Heart right ventricle (tissue), 16 donors: Measurements from ENCODE around the gene GPR158. TPM values are rescaled to one million over a fixed set of nuclear protein-coding genes. Genes with fewer than 3 reads are reported as not detected.

Experiments
- ATAC-seq, 8 donors: fragments of 200-7000 bp; cut with Tn5 transposase; one replicate each; pipeline ENCODE4 v1.9.1; 2020; ENCODE audit warnings: mild to moderate bottlenecking in 8 of 8, moderate library complexity in 8 of 8, moderate number of reproducible peaks in 1 of 8
- DNase-seq, 2 donors: peaks; one replicate each; pipeline ENCODE4 v3.0.0-alpha.2; 2020
- H3K27ac ChIP-seq, 10 donors: fragments of 200-600 bp; sonication (generic) in 2 of 10; one replicate each; pipeline versions ENCODE4 v1.5.0 to v1.8.0; 2020 to 2022; ENCODE audit warnings: mild to moderate bottlenecking in 3 of 10
- H3K27me3 ChIP-seq, 7 donors: fragments of 200-600 bp; one replicate each; pipeline ENCODE4 v1.8.0; 2021 to 2022; ENCODE audit warnings: mild to moderate bottlenecking in 2 of 7
- H3K36me3 ChIP-seq, 9 donors: fragments of 200-600 bp; sonication (generic) in 1 of 9; one replicate each; pipeline versions ENCODE4 v1.5.0 to v1.8.0; 2020 to 2022; ENCODE audit warnings: mild to moderate bottlenecking in 2 of 9
- H3K4me1 ChIP-seq, 9 donors: fragments of 200-600 bp; sonication (generic) in 1 of 9; one replicate each; pipeline versions ENCODE4 v1.5.0 to v1.8.0; 2020 to 2022; ENCODE audit warnings: mild to moderate bottlenecking in 4 of 9
- H3K4me3 ChIP-seq, 10 donors: fragments of 200-600 bp; sonication (generic) in 2 of 10; one replicate each; pipeline versions ENCODE4 v1.5.0 to v1.8.0; 2020 to 2022; ENCODE audit warnings: mild to moderate bottlenecking in 7 of 10, moderate library complexity in 2 of 10
- H3K9me3 ChIP-seq, 11 donors: fragments of 200-600 bp in 10 of 11; sonication (generic) in 2 of 11; one replicate each; pipeline versions ENCODE4 v1.5.0 to v1.8.0; 2013 to 2022; ENCODE audit warnings: mild to moderate bottlenecking in 2 of 11, control low read depth in 1 of 11, moderate library complexity in 1 of 11
- WGBS, 2 donors: extraction: QIAGEN DNeasy Blood & Tissue Kit; methylation state at CpG; one replicate each; pipeline ENCODE4 v1.1.7; 2013; ENCODE audit warnings: inconsistent platforms in 1 of 2; 5-methylcytosine and 5-hydroxymethylcytosine counted together
- intact Hi-C, 10 donors: fragments of 100-400 bp; cut with DNase I; formaldehyde crosslinking; loops; one replicate each; pipeline versions ENCODE4 v1.11.1 to v1.14.2; 2022
- polyA plus RNA-seq, 2 donors: library from polyadenylated mRNA; stranded (reverse); fragments of 200-250 nt; gene quantifications; one replicate each; pipeline ENCODE4 v1.2.3, GENCODE V29; 2013
- total RNA-seq, 10 donors: library from RNA; stranded (reverse); fragmentation: NEBNext Ultra II Directional in 3 of 10; extraction: Animal tissue kit (Norgen Biotek cat#: 25700) in 3 of 10; gene quantifications; one replicate each; pipeline versions ENCODE4 v1.2.1 to v1.2.4, GENCODE V29; 2021 to 2023
- TF ChIP-seq, protein P1 (sequence below), 9 donors: fragments of 200-600 bp; sonication (generic) in 2 of 9; IDR thresholded peaks; one replicate each; pipeline versions ENCODE4 v1.5.0 to v1.8.0; 2021 to 2022; ENCODE audit warnings: antibody characterized with exemption in 9 of 9, mild to moderate bottlenecking in 5 of 9, moderate library complexity in 1 of 9
- donor health status: Arrhythmogenic right ventricular cardiomyopathy.
- donor health status: ischemic (EF 13 %, LVEDD 7.1; RV severe dilation, severe dysfunction).
- donor health status: healthy with polysubstance abuse.
- donor health status: DM: no; HTN: yes; CAD: no.
- donor health status: DM: no; HTN: no; CAD: no.
- donor health status: ischemic (EF 25% LVEDD 6.9; RV normal size, moderate dysfunction).
- donor health status: ischemic (EF 25% LVEDD 5.7; RV mildly dilated, moderate dysfunction).
- donor health status: healthy.
- donor health status: DM: yes; HTN: yes; CAD: no.
- donor health status: Ischemic cardiomyopathy.
- donor health status: ischemic (EF 35%, LVEDD 5.7; RV mildly dilated, moderate dysfunction).
- donor health status: nonischemic (EF 11% LVEDD 7.7; RV severe dilation, severe dysfunction).
- donor health status: DM: yes; HTN: yes; CAD: no.
- donor health status: PGD.
- donor health status: ischemic (EF 29% LVEDD 5.4; RV normal size, mild dysfunction).
- donor health status: nonischemic (EF 23%, LVEDD 6.1; RV moderate dilation, normal function).

GPR158 gene
- total and polyA plus RNA-seq, 12 donors = under 0.01 to 0.04 TPM; not detected in 10

DNA sequence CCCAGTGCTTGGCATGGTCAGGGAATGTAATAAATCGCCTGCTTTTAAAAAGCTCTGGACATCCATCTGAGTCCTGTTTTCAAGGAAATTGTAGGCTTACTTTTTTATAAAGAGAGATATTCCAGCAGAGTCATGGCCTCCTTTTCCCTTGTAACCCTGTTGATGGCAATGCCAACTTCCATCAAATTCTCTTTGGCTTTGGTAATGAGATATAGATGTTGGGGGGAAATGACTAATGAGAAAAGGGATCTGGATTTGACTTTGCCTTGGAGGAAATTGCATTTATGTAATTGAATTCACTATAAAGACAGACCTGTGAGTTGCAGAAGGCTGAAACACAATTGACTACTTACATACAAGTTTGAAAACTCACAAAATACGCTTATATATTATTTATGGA lies 347.5 kb downstream of the GPR158 start:
- H3K9me3 ChIP-seq = peaks cover 0 to 11% (median 0%) of the 10 kb centered on the region in 11 donors
- intact Hi-C loops = no loop called here
- no peaks in the 10 kb centered on the region for H3K36me3 ChIP-seq
- TF ChIP-seq, protein P1, sequence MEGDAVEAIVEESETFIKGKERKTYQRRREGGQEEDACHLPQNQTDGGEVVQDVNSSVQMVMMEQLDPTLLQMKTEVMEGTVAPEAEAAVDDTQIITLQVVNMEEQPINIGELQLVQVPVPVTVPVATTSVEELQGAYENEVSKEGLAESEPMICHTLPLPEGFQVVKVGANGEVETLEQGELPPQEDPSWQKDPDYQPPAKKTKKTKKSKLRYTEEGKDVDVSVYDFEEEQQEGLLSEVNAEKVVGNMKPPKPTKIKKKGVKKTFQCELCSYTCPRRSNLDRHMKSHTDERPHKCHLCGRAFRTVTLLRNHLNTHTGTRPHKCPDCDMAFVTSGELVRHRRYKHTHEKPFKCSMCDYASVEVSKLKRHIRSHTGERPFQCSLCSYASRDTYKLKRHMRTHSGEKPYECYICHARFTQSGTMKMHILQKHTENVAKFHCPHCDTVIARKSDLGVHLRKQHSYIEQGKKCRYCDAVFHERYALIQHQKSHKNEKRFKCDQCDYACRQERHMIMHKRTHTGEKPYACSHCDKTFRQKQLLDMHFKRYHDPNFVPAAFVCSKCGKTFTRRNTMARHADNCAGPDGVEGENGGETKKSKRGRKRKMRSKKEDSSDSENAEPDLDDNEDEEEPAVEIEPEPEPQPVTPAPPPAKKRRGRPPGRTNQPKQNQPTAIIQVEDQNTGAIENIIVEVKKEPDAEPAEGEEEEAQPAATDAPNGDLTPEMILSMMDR (IDR thresholded peaks at IDR 0.05) = no peak
- DNase-seq (no peak), ATAC-seq (no peak)
- H3K4me1 ChIP-seq = no peaks in the 10 kb centered on the region
- no peaks in the 10 kb centered on the region for H3K27me3 ChIP-seq
- 89 to 92% methylated on average over 2 of the region's 2 CpGs for WGBS, 2 donors
- no peak overlapping the region for H3K27ac ChIP-seq
- no peak overlapping the region for H3K4me3 ChIP-seq

DNA sequence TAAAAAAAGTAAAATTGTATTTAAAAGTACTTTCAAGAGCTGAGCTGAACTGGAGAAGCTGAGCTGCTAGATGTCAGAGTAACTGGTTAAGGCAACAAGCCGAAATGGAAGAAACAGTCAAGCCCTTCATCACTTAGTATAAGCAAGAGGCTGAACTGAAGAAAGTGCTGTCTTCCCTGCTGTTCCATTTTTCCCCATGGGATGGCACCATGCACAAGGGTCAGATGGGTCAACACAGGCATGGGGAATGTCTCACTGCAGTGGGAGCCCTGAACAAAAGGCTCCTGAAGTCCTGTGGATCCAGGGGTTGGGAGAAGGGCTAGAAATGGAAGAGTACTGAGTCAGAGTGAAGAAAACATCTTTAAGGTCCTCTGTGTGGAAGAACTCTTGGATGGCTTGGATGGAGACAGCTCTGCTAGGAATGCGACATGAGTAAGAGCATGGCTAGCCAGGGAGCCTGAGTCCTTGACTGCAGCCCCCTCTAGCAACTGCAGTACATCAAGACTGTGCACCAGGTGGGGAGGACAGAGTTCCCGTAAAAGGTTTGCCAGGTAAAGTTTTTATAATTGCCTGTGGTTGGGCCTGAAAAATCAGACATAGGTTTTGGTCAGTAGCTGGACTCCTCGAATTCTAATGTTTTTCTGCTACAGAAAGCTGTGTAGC lies 348.3 kb downstream of the GPR158 start:
- H3K36me3 ChIP-seq = no peaks in the 10 kb centered on the region
- intact Hi-C loops = no loop called here
- ATAC-seq (no peak), DNase-seq (no peak)
- H3K27ac ChIP-seq = no peak overlapping the region
- peaks cover 0 to 11% (median 0%) of the 10 kb centered on the region in 11 donors for H3K9me3 ChIP-seq
- WGBS, 2 donors = 80 to 83% methylated on average over 4 of the region's 4 CpGs
- no peak overlapping the region for H3K4me3 ChIP-seq
- no peaks in the 10 kb centered on the region for H3K4me1 ChIP-seq
- no peaks in the 10 kb centered on the region for H3K27me3 ChIP-seq
- TF ChIP-seq, protein P1 (IDR thresholded peaks at IDR 0.05) = no peak

DNA sequence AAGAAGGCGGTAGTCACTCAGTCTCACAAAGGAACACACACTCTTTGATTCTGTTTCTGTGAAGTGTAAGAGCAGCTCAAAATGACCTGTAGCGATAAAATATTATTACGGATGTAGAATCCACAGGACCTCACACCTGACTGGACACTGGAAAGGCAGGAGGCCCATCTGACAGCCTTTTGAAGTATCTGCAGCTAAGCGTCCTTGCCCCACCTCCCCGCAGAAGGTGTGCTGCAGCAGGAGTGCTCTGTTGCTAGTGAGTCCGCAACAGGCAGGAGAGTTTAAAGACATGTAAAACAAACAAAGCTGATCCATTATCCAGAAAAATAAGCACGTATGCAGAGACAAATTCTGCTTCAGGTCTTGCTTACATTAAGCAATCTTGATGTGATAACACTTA lies 355.5 kb downstream of the GPR158 start:
- no peaks in the 10 kb centered on the region for H3K27me3 ChIP-seq
- intact Hi-C loops = no loop called here
- H3K27ac ChIP-seq = no peak overlapping the region
- TF ChIP-seq, protein P1 (IDR thresholded peaks at IDR 0.05) = no peak
- DNase-seq (no peak), ATAC-seq (no peak)
- WGBS, 2 donors = 82% methylated on average over 7 of the region's 7 CpGs
- no peaks in the 10 kb centered on the region for H3K9me3 ChIP-seq
- no peaks in the 10 kb centered on the region for H3K36me3 ChIP-seq
- H3K4me1 ChIP-seq = no peaks in the 10 kb centered on the region
- no peak overlapping the region for H3K4me3 ChIP-seq

DNA sequence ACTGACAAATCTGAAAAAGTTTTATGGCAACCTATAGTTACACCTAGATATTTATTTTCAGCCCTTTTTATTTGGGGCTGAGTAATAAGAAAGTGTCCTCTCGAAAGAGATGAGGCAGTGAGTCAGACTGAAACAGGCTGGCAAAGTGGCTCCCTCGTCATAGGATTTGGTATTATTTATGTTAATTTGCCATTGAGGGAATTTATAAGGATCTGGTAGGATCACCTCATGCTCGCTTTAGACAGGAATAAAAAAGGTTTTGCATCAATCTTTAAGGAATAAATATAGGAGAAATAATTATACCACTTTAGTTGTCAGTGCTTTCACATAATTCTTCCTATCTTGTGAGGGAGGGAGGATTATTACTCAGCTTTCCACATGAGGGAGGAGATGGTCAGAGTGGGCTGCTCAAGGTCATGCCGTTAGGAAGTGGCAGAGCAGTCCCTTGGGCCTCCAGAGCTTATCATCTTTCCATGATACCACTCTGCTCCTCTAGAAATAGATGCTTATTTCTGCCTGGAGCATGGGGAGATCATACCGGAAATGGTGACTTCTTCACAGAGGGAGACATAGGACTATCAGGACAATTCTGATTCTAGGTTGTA lies 356.8 kb downstream of the GPR158 start:
- H3K27me3 ChIP-seq = no peaks in the 10 kb centered on the region
- 53 to 57% methylated on average over 5 of the region's 5 CpGs for WGBS, 2 donors
- no peaks in the 10 kb centered on the region for H3K9me3 ChIP-seq
- DNase-seq (no peak), ATAC-seq (no peak)
- no peak overlapping the region for H3K4me3 ChIP-seq
- intact Hi-C loops = no loop called here
- TF ChIP-seq, protein P1 (IDR thresholded peaks at IDR 0.05) = no peak
- no peaks in the 10 kb centered on the region for H3K4me1 ChIP-seq
- no peak overlapping the region for H3K27ac ChIP-seq
- H3K36me3 ChIP-seq = no peaks in the 10 kb centered on the region
